Activated CD8-positive, alpha-beta memory T cell treated with anti-CD3 and anti-CD28 coated beads, Interleukin-2, amount 50 U/mL, for 4 hours (primary cell): ENCODE results near the gene CCDC92B.

Experiments used
- DNase-seq: peaks from one replicate; pipeline ENCODE4 v3.0.0-alpha.2; 2020

The CCDC92B gene

DNA sequence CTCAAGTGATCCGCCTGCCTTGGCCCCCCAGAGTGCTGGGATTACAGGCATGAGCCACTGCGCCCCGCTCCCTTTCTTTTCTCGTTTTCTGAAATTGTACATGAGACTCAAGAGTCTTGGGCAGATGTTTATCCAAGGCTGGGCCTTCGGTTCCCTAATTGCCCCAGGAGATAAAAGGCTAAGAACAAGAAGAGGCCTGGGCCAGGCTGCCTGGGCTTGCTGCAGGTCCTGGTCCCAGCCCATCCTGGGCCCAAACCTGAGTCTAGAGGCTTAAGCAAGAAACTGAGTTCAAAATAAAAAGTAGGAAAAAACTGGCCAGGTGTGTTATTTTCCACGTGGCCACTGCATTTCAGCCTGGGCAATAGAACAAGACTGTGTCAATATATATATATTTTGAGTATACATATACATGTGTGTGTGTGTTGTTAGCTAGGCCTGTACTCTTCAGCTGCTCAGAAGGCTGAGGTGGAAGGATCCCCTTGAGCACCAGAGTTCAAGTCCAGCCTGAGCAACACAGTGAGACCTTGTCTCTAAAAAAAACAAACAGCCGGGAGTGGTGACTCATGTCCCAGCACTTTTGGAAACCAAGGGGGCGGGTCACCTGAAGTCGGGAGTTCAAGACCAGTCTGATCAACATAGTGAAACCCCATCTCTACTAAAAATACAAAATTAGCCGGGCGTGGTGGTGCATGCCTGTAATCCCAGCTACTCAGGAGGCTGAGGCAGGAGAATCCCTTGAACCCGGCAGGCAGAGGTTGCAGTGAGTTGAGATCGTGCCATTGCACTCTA is 31.1 kb downstream of the CCDC92B start:
- no peak for DNase-seq

DNA sequence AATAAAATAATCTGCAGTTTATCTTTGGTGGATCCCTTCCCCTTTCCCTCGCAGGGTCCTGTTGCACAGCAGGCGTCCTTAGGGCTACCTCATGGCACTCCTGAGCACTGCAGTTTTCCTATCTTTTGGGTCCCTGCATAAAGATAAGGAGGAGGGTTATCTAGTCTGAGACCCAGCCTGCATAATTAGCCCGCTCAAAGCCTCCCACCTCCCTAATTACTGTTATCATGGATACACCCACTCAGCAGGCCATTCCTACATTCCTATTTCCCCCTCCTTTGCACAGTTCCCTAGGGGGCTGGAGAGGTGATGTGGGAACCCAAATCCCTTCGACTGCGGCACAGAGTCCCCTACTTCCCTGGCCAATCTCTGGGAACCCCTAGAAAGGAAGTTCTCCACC is 32.8 kb downstream of the CCDC92B start:
- DNase-seq = no peak

DNA sequence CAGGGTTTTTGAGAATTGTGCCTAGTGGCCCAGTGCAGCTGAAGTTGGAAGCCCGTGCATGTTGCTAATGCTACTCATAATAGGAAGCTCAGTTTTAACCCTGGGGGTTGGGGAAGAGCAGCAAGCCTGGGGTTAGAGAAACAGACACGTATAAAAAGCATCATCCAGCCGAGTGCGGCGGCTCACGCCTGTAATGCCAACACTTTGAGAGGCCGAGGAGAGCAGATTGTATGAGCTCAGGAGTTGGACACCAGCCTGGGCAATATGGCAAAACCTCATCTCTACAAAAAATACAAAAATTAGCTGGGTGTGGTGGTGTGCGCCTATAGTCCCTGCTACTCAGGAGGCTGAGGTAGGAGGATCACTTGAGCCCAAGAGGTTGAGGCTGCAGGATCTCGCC is 35.6 kb downstream of the CCDC92B start:
- no peak for DNase-seq

DNA sequence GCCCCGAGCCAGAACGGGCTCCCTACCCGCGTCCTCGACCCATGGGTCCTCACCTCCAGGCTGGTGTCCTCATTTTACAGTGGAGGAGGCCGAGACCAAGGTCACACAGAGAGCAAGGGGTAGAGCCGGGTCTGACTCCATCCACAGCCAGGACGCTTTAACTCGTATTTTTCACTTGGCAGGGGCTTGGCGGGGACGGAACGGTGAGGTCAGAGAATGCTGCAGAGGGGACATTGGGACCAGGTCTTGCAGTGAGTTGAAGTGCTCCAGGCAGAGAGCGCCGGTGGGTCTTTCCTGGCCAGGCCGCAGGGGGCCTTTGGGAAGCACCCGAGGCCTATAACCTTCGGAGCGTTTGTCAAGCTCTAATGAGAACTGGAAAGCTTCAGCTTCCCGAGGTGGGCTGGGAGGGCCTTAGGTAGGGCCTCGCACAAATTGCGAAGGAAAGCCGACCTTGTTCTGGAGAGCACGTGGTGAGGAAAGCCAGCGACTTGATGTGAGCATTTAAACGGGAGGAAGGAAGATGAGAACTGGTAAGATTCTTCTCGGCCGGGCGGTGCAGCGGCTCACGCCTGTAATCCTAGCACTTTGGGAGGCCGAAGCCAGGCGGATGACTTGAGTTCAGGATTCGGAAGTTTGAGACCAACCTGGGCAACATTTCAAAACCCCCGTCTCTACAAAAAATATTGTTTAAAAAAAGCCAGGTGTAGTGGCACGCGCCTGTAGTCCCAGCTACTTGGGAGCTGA is 37.0 kb downstream of the CCDC92B start:
- DNase-seq = no peak

DNA sequence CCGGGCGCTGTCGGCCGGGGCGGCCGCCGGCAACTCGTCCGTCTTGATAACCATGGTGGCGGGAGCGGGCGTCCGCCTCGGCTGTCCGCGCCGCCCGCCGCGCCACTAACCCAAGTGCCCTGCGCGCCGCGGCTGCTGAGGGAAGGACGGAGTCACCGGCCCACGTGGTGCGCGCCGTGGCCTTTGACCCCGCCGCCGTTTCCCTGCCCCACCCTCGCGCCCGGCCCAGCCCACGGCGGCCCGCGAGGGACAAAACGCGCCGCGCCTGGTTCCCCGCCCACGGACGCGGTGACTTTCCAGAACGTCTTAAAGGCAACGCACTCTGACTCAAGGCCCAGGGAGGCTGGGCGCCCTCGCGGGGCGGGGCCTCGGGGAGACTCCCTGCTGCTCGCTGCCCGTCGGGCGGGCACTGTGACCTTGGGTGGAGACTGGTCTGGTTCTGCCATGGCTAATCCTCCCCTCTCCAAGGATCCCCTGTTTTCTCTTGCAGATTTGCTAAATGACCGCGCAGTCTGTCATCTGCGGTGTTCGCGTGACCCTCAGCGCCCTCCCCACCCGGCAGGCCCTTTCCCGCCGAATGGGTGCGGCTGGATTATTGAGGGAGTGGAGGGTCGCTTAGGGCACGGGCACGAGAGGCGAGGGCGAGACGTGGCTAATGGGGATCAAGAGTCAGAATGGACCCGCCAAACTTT is 37.7 kb downstream of the CCDC92B start, which contains the start of gene CLUH:
Gene CLUH, minus strand, starts transcription at position 157 of the 692 bp plus-strand sequence. Its CDS starts 103 bp downstream, at position 54.
- DNase-seq = peak; percentile 98

DNA sequence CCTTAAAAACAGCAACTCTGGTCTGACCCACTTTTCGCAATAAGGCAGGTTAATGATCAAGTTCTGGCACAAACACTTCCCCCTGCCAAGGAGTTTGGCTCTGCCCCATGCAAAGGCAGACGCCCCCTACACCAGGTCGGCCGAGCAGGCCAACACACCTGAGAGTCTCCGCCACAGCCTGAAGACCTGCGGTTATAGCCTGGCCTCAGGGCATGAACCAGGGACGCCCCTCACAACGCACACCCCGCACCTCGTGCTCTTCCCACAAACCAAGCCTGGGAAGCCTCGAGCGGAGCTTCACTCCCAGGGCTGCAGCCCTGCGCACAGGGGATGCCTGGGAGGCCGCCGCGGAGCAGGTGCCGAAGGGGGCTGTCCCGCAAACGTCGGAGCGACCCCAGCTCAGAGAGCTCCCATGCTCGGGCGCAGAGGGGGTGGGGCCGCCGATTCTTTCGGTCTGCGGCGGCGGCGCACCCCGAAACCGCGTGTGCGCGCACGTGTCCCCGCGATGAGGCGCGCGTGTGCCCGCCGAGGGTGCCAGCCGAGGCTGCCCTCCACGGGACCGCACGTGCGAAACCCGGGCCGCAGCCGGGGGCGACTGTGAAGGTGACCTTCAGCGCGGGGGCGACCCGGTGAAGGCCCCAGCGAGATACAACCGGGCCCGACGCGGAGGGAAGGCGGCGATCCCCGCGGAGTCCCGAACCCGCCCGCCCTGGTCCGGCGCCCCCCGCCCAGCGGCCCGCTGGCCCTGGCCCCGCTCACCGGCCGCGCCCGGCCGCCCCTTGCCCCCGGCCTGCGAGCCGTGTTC is 38.4 kb downstream of the CCDC92B start:
- DNase-seq = peak; percentile 49

DNA sequence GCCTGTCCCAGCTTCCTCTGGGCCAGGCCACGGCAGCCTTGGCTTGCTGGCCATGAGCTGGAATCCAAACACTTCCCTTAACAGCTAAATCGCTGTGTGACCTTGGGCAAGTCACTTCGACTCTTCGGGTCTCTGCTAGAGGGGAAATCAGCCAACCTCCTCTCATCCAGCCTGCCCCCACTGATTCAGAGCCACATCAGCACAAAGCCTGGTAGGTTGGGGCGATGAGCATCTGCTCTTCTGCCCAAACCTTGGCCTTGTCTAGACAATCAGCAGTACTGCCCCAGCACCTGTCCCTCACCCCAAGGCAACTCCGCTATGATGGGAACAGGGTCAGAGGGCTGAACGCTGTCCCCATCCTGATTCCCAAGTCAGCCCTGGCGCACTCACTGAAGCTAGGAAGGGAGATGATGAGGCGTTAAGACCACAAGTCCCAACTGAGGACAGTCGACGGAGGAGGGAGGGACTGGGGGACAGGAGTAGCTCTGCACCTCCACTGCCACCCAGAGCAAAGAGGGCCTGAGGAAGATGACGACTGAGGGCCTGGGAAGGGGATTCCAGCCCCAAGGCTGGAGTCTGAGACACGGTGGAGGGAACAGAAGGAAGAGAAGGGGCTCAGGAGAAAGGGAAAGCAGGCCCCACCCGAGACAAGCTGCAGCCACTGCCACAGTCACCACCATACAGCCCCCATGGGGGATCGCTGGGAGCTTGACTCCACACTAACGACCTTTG is 39.2 kb downstream of the CCDC92B start:
- DNase-seq = no peak

DNA sequence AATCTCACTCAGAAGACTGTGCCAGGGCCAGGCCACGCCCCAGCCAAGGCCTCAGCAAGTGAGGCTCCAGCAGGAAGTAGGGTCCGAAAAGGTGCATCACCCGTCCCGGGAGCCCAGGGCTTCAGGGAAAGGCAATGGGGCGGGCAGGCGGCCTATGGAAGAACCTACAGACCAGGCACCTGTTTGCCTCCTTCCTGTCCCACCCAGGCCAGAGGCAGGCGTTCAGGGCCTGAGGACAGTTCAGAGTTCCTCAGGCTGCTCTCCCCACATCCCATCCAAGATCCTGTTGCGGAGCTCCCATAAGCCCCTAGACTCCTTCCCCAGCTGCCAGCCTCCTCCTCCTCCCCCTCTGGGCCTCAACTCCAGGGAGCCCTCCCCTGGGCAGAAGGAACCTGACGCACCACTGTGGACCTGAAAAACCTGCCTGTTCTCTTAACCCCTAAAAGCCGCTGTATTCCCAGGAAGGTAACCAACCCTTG is 40.2 kb downstream of the CCDC92B start:
- DNase-seq = no peak

DNA sequence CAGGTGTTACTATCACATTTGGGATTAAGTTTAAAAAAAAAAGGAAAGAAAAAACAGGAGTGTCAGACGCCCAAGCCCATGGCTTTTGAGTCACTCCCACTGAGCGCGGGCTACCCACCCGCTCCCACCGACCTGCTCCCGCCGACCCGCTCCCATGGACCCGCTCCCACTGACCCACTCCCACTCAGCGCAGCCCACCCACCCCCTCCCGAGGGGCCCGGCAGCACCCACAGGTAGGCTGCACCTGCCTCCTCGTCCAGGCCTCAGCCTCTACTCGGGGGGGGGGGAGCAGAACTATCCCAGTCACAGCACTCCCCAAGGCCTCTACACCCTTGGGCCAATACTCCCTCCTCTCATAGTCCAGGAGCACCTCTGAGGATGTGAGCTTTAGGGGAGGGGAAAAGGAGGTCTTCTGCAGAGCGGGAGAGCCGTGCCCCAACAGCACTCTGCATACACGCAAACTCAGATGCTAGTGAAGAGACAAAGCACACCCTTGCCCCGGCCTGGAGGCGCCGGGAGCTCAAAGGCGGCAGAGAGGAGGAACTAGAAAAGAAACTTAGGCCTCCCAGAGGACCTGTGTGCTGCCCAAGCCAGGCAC is 40.8 kb downstream of the CCDC92B start:
- DNase-seq = no peak

DNA sequence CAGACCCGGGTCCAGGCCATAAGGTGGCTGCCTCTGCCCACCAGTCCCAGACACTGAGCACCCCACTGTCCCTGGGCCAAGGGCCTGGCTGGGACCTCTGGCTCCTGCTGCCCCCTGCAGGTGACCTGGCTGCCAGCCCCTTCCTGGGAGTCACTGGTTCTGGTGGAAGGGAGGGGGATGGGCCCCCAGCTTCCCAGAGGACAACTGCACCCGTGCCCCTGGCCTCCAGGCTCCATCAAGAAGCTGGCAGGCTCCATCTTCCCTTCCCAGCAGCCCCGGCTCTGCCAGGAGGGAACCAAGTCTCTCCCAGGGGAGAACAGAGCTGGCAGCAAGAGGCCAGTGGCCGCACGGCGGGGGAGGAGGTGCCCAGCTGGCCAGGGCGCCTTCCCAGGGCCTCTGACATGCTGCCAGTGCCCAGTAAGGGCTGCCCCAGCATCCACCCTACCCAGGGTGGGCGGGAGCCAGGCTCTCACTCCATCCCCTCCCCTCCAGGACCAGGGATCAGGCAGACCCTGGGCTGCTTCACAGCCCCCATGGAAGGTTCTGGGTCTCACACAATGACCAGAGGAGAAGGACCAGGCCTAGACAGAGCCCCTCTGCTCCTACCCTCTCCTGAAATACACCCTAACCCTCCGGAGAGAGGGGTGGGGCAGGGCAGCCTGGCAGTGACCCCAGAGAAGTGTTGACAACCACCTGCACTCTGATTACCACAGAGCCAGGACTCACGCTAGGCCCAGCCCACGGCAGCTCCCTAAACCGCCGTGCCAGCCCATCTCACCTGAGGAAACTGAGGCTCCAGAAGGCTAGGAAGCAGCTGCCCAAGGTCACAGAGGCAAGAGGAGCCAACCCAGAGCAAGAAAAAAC is 41.5 kb downstream of the CCDC92B start:
- DNase-seq = no peak

DNA sequence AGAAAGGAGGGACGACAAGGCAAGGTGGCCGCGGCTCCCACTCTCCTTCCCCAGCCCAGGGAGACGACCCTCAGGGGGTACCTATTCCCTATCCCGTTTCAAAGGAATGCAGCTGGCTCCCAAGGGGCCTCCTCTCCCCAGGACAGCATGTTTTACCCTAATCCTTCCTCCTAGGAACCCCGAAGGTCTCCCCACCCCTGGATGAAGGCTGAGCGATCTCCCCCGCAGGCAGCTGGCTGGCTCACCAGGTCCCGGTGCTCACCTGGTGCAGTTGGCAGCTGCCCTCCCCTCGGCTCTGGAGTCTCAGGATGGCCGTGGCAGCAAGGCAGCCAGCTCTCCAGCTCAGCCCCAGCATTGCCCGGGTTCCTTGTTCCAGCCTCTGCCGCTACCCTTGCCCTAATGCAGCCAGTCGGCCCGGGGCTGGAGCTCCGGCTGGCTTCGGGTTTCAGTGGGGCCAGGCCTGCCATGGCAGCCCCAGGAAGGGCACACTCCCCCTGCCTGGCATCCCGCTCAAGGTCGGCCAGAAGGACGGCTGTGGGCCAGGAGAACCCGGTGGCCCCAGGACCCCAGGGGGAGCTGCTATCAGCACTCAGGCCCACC is 42.4 kb downstream of the CCDC92B start:
- DNase-seq = no peak

DNA sequence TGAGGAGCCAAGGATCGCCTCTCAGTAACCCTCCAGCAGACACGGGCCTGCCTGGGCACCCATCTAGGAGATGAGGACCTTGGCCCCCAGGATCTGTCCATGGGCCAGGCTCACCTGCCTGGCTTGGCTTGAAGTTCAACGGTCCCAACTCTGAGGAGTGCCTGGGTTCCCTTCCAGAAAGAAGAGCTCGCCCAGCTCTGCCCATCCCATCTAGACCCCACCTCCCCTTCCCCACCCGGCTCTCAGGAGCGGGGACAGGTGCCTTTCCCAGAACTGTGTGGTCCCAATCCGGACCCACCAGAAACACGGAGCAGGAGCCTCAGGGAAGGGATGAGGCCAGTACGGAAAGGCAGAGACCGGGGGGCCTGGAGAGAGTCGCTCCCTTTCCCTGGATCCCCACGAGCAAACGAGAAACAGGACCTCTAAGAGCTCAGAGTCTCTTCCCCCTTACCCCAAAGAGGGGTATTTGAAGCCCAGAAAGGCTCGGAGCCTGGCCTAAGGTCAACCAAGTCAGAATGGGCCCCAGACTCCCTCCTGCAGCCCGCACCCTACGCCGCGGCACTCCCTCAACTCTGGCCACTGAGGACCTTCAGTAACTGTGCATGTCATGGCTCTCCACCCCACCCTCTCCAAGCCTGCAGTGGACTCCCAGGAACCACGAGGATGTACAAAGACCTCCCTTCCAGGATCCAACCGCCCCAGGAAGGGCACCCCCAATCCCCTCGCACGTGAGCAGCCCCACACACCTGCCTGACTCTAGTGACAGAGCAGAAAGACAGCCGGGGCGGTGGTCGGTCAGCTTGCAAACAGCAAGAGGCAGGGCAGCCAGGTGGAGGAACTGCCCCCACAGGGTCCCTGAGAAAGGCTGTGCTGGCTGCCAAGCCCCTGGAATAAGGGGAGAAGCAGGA is 43.3 kb downstream of the CCDC92B start:
- no peak for DNase-seq

DNA sequence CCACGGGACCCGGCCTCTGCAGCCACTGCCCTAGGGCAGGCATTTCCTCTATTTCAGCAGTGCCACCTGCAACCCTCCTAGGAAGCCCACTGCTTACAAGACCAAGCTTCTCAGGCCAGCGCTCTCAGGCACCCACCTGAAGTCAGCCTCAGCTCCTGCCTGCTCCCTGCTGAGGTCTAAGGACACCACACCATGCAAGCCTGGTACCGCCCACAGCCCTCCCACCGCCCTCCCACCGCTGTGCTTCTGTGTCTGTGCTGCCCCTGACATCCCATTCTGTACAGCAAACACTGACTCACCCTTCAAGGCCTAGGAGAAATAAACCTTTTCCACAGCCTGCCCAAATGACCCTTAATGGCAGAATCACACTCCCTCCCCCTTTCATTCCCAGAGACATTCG is 44.2 kb downstream of the CCDC92B start:
- DNase-seq = no peak

DNA sequence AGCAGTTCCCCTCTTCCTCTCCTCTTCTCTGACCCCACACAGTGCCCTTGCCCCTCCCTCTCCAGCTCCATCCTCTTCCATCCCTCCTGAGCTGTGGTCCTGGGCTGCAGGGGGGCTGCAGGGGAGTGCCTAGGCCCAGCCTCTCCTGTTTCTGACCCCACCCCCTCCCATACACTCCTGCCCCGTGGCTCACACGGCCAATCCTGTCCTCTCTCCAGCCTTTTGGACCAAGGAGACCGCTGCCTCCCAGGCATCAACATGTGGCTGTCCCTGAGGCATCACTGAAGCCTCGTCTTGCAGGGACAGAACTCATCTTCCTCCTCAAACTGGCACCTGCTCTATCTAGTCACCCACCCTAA is 44.6 kb downstream of the CCDC92B start:
- DNase-seq = no peak

DNA sequence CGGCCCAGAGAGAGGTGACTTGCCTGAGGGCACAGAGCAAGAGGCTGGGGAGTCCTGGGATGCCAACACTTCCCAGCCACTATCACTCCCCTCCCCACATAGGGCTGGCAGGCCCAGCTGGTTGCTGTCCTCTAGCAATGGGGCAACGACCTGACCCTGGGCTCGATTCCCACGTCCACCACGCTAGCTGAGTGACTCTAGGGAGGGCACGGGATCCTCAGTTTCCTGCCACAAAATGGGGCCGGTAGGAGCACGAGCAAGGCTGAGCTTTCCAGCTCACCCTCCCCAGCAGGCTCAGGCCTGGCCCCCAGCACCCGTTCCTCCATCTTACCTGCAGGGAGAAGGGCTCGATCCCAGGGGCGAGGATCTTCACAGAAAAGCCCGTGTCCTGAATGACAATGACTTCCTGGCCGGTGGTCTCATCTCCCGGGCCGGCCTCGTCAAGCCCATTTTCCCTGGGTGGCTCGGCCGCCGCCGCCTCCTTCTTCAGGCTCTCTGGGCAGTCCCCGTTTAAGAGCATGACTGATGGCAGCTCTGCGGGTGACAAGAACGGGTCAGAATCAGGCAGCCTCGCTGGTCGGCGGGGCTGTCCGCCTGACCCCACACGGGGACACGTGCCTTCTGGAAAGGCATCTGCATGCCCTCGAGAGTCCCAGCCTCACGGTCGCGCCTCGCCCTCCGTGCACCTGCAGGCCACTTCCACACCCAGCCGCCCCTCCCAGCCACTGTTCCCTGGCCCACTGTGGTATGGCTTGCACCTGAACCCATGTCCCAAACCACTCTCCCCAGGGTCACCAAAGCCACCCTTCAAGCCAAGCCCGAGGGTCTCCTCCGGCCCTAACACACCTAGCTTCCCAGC is 45.2 kb downstream of the CCDC92B start:
- DNase-seq = no peak

DNA sequence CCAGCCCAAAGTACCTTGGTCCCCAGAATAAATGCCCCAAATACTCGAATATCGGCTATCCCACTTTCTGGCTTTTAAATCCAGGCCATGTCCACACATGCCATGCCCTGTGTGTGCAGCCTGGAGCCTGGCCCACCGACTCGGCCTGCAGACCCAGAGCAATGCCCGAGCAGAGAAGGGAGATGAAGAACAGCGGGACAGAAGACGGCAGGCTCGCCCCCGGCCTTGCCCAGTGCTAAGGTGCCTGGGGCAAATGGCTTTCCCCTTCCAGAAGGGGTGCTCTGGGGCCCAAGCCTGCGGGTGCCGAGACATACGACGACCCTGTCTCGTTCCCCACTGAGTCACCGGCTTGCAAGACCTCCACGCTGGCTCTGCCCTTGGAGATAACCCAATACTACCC is 45.8 kb downstream of the CCDC92B start:
- no peak for DNase-seq

DNA sequence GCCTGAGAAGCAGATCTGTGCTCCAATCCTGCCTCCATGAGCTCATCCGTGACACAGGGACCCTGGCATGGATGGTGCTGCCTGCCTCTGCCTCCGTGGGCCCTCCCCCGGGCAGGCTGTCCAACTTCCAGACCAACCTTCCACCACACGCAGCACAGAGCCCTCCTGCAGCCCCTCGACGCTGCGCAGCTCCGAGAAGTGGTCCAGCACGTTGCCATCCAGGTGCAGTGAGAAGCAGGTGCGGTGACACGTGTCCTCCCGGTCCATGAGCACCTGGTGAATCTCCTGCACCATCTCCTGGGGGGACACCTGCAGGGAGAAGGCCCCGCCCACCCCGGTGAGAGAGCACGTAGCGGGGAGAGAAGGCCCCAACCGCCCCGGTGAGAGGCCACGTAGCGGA is 46.3 kb downstream of the CCDC92B start:
- DNase-seq = peak; percentile 8
